Large intestine (tissue), 3 donors: ENCODE measurements around the gene SUFU. TPM values are rescaled to one million over a fixed set of nuclear protein-coding genes. Genes with fewer than 3 reads are reported as not detected.

ENCODE experiments used
- DNase-seq, 2 donors: peaks; one replicate each; pipeline versions ENCODE4 v3.0.0 to v3.0.0-alpha.2; 2013
- H3K27ac ChIP-seq: one replicate; pipeline ENCODE4 v1.5.1; 2013; ENCODE audit warnings: low read length
- H3K27me3 ChIP-seq: 2 replicates; pipeline ENCODE4 v1.6.1; 2013; ENCODE audit warnings: low read length; ENCODE audit not compliant: control insufficient read depth, insufficient read depth
- H3K36me3 ChIP-seq: 2 replicates; pipeline ENCODE4 v1.6.1; 2013; ENCODE audit warnings: low read length; ENCODE audit not compliant: control insufficient read depth, insufficient read depth
- H3K4me1 ChIP-seq: one replicate; pipeline ENCODE4 v1.6.1; 2013; ENCODE audit warnings: low read length; ENCODE audit not compliant: control insufficient read depth, insufficient read depth
- H3K4me3 ChIP-seq: one replicate; pipeline ENCODE4 v1.5.1; 2013; ENCODE audit warnings: low read length
- H3K9me3 ChIP-seq: one replicate; pipeline ENCODE4 v1.6.1; 2013; ENCODE audit warnings: mild to moderate bottlenecking, low read depth, low read length, moderate library complexity; ENCODE audit not compliant: control insufficient read depth
- WGBS: methylation state at CpG from one replicate; pipeline ENCODE4 v1.1.5; 2013; ENCODE audit warnings: low lambda C conversion rate; ENCODE audit not compliant: insufficient coverage; 5-methylcytosine and 5-hydroxymethylcytosine counted together
- polyA plus RNA-seq: library from polyadenylated mRNA; unstranded; fragments of 120-200 nt; gene quantifications from one replicate; pipeline ENCODE4 v1.2.1, GENCODE V29; 2013

Gene SUFU
- polyA plus RNA-seq, 1 donor, result 12.9 TPM

DNA sequence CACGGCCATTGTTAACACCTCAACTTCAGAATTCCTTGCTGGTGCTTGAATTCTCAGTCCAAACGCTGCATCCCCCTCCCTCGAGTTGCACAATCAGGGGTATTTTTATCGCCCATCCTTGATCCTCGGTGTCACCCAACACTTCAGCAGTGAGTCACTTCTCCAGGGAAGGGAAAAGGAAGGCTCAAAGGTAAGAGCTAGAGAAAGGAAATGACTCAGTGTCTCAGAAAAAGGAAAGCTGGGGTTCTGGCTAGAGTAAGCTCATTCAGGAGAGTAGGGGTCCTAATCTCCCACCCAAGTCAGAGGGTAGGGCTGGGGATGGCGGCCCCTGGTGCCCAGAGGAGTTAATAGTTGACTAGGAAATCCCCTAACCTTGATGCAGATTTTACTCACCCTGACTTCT lies 100.7 kb downstream of the SUFU start:
- Histone ChIP-seq H3K4me1 (peaks cover 31% of the 10 kb centered on the region), H3K4me3 (no peak overlapping the region), H3K9me3 (no peaks in the 10 kb centered on the region), H3K27ac (peak overlapping the region; percentile 42), H3K36me3 (peaks cover 34% of the 10 kb centered on the region), H3K27me3 (no peaks in the 10 kb centered on the region)
- WGBS, result no CpG with 5 or more reads among the region's 6 CpGs
- peak in 1 of 2 donors; percentile 75 for DNase-seq

DNA sequence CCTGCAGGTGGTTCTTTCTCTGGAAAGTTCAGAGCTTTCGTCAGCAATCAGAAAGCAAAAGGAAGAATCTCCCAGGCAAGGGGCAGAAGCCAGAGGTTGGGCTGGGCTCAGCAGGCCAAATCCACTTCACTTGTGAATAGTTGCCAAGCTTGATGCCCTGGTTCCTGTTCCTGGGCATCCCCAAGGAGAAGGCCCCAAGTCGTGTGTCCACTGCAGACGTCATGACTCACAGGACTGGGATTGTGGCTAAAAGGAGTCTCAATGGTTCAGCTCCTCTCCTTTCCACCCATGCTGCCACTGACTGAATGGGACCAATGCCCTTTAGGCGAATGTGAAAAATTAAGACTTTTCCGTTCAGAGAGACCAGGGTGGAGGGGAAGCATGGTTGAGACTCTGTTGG lies 101.9 kb downstream of the SUFU start:
- no peaks in the 10 kb centered on the region for H3K9me3 ChIP-seq
- H3K27me3 ChIP-seq, result no peaks in the 10 kb centered on the region
- no CpG with 5 or more reads among the region's 5 CpGs for WGBS
- H3K4me1 ChIP-seq, result peaks cover 18% of the 10 kb centered on the region
- H3K36me3 ChIP-seq, result peaks cover 38% of the 10 kb centered on the region
- no peak overlapping the region for H3K4me3 ChIP-seq
- no peak overlapping the region for H3K27ac ChIP-seq
- DNase-seq, result no peak

DNA sequence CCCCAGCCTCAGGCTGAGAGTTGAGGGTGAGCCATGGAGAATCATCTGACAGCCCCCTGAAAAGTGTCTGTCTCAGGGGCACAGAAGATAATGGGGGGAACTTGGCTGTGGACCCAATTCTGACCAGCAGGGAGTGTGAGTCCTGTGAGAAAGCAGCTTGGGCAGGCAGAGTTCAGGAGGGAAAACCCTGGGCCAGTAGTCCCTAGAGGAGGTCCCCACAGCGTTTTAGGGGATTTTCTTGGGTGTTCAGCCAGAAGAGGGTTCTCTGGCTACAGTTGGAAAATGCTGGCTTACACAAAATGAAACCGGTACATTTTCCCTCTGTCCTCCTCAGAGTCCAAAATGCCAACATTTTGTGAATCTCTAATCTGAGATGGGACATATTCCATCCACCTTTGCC lies 104.7 kb downstream of the SUFU start:
- H3K4me3 ChIP-seq, result no peak overlapping the region
- WGBS, result 100% methylated on average over 1 of the region's 2 CpGs
- H3K4me1 ChIP-seq, result peaks cover 14% of the 10 kb centered on the region
- no peaks in the 10 kb centered on the region for H3K27me3 ChIP-seq
- no peaks in the 10 kb centered on the region for H3K9me3 ChIP-seq
- no peak overlapping the region for H3K27ac ChIP-seq
- H3K36me3 ChIP-seq, result peaks cover 28% of the 10 kb centered on the region
- no peak for DNase-seq

DNA sequence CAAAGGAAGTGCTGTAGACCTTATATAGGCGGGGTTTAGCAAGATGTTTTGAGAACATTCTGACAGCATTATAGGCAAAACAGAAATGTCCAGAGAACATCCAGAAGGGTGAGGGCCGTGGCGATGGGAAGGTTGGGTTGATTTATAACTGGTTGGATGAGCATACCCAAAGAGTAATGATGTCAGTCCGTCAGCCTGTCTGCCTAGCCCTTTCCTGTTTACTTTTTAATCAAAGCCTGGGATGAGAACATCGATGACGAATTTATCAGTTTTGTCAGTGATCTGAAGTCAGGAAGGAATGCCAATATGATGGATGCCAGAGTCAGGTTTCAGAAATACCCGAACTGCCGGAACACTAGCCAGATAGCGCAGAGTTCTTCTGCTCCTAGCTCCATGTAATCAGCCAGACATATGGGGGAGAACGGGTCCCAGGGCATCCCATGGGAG lies 106.7 kb downstream of the SUFU start:
- peaks cover 38% of the 10 kb centered on the region for H3K36me3 ChIP-seq
- H3K4me3 ChIP-seq, result no peak overlapping the region
- no peaks in the 10 kb centered on the region for H3K27me3 ChIP-seq
- no peak for DNase-seq
- WGBS, result no CpG with 5 or more reads among the region's 10 CpGs
- no peaks in the 10 kb centered on the region for H3K9me3 ChIP-seq
- H3K4me1 ChIP-seq, result peaks cover 2% of the 10 kb centered on the region
- H3K27ac ChIP-seq, result no peak overlapping the region

DNA sequence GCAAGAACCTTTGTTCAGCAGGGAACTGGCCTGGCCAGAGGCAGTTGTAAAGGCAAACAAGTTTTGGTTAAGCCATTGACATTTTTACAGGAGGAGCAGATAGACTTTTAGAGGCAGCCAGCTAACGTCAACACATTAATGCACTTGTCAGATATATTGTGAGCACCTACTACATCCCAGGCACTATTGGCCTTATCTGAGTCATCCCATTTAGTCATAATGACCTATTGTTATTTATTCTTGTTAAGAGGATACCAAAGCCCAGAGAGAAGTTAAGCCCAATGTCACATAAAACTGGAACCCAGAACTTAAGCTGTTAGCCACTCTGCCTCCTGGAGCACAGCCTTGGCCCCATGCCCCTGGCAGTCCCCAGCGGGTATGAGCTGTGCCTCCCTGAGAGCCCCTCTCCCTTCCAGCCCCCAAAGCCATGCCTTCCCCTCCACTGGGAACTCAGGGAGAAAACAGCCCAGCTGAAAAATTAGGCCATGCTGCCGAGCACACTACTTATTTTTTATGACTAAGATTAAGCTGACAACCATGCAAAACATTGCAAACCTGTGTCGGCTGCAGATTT lies 107.8 kb downstream of the SUFU start:
- Histone ChIP-seq H3K4me3 (no peak overlapping the region), H3K36me3 (peaks cover 40% of the 10 kb centered on the region), H3K27ac (no peak overlapping the region), H3K27me3 (no peaks in the 10 kb centered on the region), H3K4me1 (peaks cover 2% of the 10 kb centered on the region), H3K9me3 (no peaks in the 10 kb centered on the region)
- WGBS, result no CpG with 5 or more reads among the region's 4 CpGs
- no peak for DNase-seq

DNA sequence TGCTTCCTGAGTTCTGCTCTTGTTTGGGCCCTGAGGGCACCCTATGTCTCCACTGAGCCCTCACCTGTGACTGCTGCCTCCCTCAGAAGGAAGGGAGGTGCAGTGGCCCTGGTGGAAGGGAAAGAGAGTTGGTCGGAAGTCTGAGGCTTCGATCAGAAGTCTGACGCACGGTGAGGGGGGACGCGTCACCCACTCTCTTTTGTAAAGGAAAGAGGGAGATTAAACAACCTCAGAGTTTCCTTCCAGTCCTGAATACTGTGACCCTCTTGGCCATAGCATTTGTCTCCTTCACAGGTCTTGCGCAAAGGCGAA lies 109.1 kb downstream of the SUFU start:
- Histone ChIP-seq H3K36me3 (peaks cover 53% of the 10 kb centered on the region), H3K27me3 (no peaks in the 10 kb centered on the region), H3K4me1 (peaks cover 2% of the 10 kb centered on the region), H3K4me3 (no peak overlapping the region), H3K9me3 (no peaks in the 10 kb centered on the region), H3K27ac (peak overlapping the region; percentile 30)
- WGBS, result no CpG with 5 or more reads among the region's 8 CpGs
- no peak for DNase-seq

DNA sequence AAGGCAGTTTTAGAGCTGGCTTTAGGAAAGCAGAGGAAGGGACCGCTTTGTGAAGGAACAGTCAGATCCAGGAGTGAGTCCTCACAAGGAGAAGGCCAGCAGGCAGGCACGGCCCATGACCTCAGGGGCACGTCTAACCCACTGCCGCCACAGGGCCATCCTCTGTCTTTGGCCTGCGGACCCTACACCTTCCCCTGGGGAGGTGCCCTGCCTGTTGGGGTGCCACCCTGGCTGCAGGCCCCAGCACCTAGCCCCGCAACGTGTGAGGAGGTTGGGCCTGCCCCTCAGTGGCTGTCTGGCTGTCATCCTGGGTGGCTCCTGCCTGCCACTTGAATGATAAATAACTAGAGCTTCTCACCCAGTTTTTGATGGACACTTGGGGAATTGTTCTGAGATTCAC lies 109.5 kb downstream of the SUFU start:
- Histone ChIP-seq H3K27me3 (no peaks in the 10 kb centered on the region), H3K36me3 (peaks cover 56% of the 10 kb centered on the region), H3K4me1 (peaks cover 6% of the 10 kb centered on the region), H3K27ac (no peak overlapping the region), H3K9me3 (no peaks in the 10 kb centered on the region), H3K4me3 (no peak overlapping the region)
- no peak for DNase-seq
- WGBS, result no CpG with 5 or more reads among the region's 7 CpGs

DNA sequence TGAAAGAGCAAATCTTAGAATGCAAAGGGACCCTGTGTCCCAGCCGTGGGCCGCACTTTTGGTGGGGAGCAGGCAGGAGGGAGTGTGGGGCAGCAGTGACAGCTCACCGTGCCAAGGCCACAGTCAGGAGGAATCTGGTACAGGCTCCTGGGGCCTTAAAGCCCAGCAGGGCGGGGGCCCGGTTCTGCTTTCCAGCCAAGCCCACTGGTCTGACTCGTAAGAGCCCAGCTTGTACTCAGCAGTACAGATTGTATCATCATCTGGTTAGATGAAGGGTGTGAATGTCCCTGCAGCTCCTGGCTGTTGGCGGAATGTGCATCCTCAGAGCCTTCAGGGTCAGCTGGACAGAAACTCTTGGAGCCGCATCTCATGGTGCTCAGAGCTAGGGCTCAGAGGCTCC lies 110.0 kb downstream of the SUFU start:
- Histone ChIP-seq H3K4me3 (no peak overlapping the region), H3K9me3 (no peaks in the 10 kb centered on the region), H3K36me3 (peaks cover 56% of the 10 kb centered on the region), H3K27ac (no peak overlapping the region), H3K27me3 (no peaks in the 10 kb centered on the region), H3K4me1 (peaks cover 10% of the 10 kb centered on the region)
- WGBS, result no CpG with 5 or more reads among the region's 8 CpGs
- no peak for DNase-seq

DNA sequence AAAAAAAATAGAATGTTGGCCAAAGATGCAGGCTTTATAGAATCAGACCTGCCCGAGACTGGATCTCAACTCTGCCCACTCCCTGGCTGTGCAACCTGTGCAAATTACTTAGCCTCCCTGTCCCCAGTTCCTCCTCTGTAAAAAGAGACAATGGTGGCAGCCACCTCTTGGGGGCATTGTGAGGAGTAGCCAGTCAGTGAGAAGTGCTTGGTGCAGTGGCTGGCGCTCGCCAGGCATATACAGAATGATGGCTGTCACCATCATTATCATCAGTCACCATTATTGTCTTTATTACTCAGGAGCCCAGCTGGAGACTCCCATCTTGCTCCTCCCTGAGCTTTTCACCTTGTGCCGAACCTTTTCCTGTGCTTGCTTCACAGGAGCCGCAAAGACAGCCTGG lies 111.1 kb downstream of the SUFU start:
- H3K36me3 ChIP-seq, result peaks cover 53% of the 10 kb centered on the region
- H3K27ac ChIP-seq, result no peak overlapping the region
- no CpG with 5 or more reads among the region's 5 CpGs for WGBS
- H3K4me1 ChIP-seq, result peaks cover 20% of the 10 kb centered on the region
- H3K9me3 ChIP-seq, result no peaks in the 10 kb centered on the region
- no peak for DNase-seq
- H3K4me3 ChIP-seq, result no peak overlapping the region
- no peaks in the 10 kb centered on the region for H3K27me3 ChIP-seq

DNA sequence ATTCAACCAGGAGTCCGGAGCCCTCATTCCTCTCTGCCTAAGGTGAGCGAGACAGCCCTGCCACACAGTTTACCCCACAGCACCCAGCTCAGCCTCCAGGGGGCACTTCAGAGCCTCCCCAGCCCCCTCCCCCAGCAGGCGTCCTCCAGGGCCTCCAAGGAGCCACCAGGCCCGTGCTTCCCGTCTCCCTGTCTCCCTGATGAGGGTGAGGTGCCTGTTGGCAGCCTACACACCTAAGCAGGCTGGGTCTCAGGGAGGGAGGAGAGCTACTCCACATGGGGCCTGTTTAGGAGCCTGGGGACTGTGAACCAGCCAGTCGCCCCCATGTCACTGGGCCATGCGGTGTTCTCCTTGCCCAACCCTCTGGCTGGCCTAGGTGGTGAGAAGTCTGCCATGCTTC lies 111.6 kb downstream of the SUFU start:
- Histone ChIP-seq H3K36me3 (peaks cover 53% of the 10 kb centered on the region), H3K4me1 (peaks cover 23% of the 10 kb centered on the region), H3K27ac (no peak overlapping the region), H3K27me3 (no peaks in the 10 kb centered on the region), H3K4me3 (no peak overlapping the region), H3K9me3 (no peaks in the 10 kb centered on the region)
- no peak for DNase-seq
- WGBS, result no CpG with 5 or more reads among the region's 7 CpGs

DNA sequence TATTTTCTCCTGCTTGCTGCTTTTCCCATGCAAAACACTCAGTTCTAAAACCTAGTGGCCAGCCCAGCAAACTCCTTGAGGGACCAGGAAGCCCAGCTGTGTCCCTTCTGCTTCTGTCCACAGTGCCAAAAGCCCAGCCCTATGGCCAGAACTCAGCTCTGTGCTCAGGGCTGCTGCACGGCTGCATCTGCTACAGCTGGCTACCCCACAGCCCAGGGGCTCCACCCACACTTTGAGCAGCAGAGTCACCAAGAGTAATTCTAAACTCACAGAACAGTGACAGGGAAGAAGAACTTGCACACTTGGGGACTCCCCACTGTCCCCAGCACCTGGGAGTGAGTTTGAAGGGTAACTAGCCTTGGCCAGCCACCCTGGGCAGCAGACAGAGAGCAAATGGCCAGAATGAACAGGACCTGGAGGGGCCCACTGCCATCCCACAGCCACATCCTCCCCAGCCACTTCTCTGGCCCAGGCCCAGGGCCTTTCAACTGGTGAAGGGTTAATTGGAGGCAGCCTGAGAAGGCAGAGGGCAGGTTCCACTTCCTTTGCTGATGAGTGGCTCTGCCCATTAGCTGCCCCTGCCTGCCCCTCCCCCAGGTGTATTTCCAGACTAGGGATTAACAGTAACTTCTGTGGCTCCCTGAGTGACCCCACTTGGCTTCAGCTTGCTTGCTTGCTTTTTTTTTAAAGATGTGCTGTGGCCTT lies 112.4 kb downstream of the SUFU start:
- H3K27me3 ChIP-seq, result no peaks in the 10 kb centered on the region
- DNase-seq, result peak in 1 of 2 donors; percentile 34
- WGBS, result no CpG with 5 or more reads among the region's 1 CpG
- H3K4me3 ChIP-seq, result no peak overlapping the region
- H3K9me3 ChIP-seq, result no peaks in the 10 kb centered on the region
- H3K27ac ChIP-seq, result no peak overlapping the region
- peaks cover 32% of the 10 kb centered on the region for H3K4me1 ChIP-seq
- peaks cover 49% of the 10 kb centered on the region for H3K36me3 ChIP-seq
